Subcutaneous abdominal adipose tissue (tissue), 5 donors: ENCODE results near the gene PARS2.

Experiments used
- H3K27ac ChIP-seq: one replicate; pipeline ENCODE4 v1.7.0; 2013; ENCODE audit warnings: low read depth, mild to moderate bottlenecking, inconsistent platforms, low read length, moderate library complexity
- H3K27me3 ChIP-seq, 5 donors: one replicate each; pipeline ENCODE4 v1.7.0; 2013; ENCODE audit warnings: low read length in 5 of 5, inconsistent platforms in 1 of 5; ENCODE audit not compliant: control insufficient read depth in 5 of 5, insufficient read depth in 4 of 5
- H3K36me3 ChIP-seq, 5 donors: one replicate each; pipeline ENCODE4 v1.7.0; 2013; ENCODE audit warnings: low read length in 5 of 5; ENCODE audit not compliant: control insufficient read depth in 5 of 5, insufficient read depth in 5 of 5
- H3K4me1 ChIP-seq, 5 donors: one replicate each; pipeline ENCODE4 v1.7.0; 2013; ENCODE audit warnings: low read length in 5 of 5, mild to moderate bottlenecking in 3 of 5, moderate library complexity in 1 of 5; ENCODE audit not compliant: control insufficient read depth in 5 of 5, insufficient read depth in 5 of 5
- H3K4me3 ChIP-seq, 5 donors: one replicate each; pipeline ENCODE4 v1.7.0; 2013; ENCODE audit warnings: low read length in 5 of 5, low read depth in 1 of 5
- H3K9ac ChIP-seq, 5 donors: one replicate each; pipeline ENCODE4 v1.7.0; 2013; ENCODE audit warnings: low read length in 5 of 5, mild to moderate bottlenecking in 4 of 5, moderate library complexity in 3 of 5
- H3K9me3 ChIP-seq, 5 donors: one replicate each; pipeline ENCODE4 v1.7.0; 2013; ENCODE audit warnings: low read length in 5 of 5; ENCODE audit not compliant: control insufficient read depth in 5 of 5
- donor health status: healthy.
- donor health status: healthy.
- donor health status: healthy.
- donor health status: healthy.
- donor health status: healthy.

The PARS2 gene

DNA sequence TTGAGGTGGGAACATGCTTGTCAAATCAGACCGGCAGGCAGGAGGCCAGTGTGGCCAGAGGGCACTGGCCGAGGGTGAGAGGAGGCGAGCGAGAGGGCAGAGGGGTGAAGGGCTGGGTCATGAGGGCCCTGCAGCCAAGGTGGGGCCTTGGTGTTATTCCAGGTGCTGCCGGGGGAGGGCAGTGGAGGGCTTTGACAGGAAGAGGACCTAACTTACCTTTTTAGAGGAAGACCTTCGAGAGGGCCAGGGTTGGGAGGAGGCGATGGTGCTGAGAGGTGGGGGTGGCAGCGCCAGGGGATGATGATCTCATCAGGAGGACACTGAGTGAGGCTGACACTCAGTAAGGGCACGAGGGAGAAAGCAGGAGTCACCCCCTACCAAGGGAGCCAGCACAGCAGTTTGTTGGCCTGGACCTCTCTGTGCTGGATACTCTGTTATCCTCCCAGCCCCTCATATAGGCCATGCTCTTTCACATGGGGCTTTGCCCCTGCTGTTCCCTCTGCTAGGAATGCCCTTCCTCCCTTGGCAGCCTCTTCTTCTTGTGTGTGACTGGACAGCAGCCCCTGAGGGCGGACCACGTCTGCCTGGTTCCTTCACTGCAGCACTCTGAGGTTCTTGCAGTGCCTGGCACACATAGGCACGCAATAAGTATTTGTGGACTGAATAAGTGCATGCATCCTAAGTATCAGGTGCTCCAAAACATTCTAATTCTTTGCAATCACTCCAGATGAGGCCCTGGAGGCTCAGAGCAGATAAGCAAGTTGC is 44.3 kb upstream of the PARS2 start:
- Histone ChIP-seq H3K27me3 (peaks cover 0 to 11% (median 0%) of the 10 kb centered on the region in 5 donors), H3K4me1 (peaks cover 0 to 3% (median 0%) of the 10 kb centered on the region in 5 donors), H3K27ac (no peak overlapping the region), H3K4me3 (no peak overlapping the region), H3K36me3 (no peaks in the 10 kb centered on the region), H3K9me3 (no peaks in the 10 kb centered on the region), H3K9ac (no peak overlapping the region)

DNA sequence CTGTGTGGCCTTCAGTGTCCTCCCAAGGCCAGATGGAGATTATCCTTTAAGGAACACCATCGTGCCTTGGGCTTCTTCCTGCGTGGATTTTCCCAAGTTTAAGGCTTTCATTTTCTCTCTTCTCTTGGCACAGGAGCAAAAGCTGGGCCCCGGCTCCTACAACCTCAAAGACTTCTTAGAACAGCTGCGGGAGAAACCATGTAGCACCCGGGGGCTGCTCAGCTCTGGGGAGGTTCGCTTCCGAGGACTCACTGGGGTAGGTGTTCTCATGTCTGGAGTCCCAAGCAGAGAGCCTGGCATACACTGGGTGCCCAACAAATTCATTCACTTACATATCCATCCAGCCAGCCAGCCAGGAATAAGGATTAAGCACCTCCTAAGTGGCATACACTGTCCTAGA is 43.4 kb upstream of the PARS2 start:
- Histone ChIP-seq H3K4me3 (no peak overlapping the region), H3K9me3 (no peaks in the 10 kb centered on the region), H3K27ac (no peak overlapping the region), H3K27me3 (peaks cover 0 to 7% (median 3%) of the 10 kb centered on the region in 5 donors), H3K9ac (no peak overlapping the region), H3K4me1 (peaks cover 0 to 3% (median 0%) of the 10 kb centered on the region in 5 donors), H3K36me3 (no peaks in the 10 kb centered on the region)

DNA sequence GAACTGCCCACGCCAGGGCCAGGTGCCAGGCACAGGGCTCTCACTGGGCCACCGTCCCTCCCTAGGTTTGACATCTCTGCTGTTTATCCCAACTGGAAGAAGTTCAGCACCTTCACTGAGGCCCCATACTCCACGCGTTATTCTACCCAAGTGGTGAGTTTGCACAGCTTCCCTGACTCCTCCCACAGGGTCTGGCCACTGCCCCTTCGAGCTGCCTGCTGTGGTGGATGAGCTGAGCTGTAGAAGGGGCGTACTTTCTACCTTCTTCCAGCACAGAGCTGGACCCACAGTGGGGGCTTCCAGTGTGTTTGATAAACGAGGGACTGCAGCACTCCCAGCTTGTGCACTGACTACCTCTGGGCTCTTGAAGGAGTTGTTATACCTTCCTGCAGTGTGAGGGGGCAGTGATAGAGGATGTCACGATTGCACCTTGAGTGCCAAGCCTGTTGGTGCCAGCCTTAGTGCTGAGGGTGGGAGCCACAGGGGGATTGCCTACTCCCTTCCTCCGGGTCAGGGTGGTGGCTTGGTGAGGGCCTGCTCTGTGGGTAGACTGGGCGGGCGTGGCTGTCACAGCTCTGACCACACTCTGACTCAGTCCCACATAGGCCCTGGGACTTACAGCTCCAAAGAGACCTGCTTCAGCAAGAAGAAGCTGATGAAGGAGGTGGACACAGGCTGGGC is 42.7 kb upstream of the PARS2 start:
- H3K4me1 ChIP-seq, result peaks cover 0 to 3% (median 0%) of the 10 kb centered on the region in 5 donors
- H3K9ac ChIP-seq, result no peak overlapping the region
- H3K36me3 ChIP-seq, result no peaks in the 10 kb centered on the region
- no peaks in the 10 kb centered on the region for H3K9me3 ChIP-seq
- H3K27me3 ChIP-seq, result peaks cover 0 to 8% (median 3%) of the 10 kb centered on the region in 5 donors
- no peak overlapping the region for H3K4me3 ChIP-seq
- H3K27ac ChIP-seq, result no peak overlapping the region

DNA sequence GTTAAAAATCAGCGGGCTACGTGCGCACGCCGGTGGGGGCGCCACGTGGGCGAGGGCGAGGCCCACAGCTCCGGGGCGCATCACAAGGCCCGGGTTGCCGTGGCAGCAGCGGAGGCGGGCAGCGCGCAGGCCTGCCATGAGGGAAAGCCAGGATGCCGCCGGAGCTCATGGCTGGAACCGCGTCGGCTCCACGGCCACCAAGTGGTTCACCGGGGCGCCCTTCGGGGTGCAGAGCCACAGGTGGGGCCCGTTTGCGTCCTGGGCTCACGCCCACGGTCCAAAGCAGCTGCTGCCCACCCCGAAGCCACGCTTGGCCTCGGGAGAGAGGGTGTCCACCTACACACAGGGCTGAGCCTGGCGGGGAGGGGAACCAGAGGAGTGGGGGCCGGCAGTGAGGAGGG is 41.7 kb upstream of the PARS2 start:
- Histone ChIP-seq H3K9ac (no peak overlapping the region), H3K27me3 (peaks cover 10 to 18% (median 14%) of the 10 kb centered on the region in 5 donors), H3K27ac (no peak overlapping the region), H3K9me3 (no peaks in the 10 kb centered on the region), H3K36me3 (no peaks in the 10 kb centered on the region), H3K4me3 (no peak overlapping the region), H3K4me1 (peaks cover 0 to 8% (median 7%) of the 10 kb centered on the region in 5 donors)

DNA sequence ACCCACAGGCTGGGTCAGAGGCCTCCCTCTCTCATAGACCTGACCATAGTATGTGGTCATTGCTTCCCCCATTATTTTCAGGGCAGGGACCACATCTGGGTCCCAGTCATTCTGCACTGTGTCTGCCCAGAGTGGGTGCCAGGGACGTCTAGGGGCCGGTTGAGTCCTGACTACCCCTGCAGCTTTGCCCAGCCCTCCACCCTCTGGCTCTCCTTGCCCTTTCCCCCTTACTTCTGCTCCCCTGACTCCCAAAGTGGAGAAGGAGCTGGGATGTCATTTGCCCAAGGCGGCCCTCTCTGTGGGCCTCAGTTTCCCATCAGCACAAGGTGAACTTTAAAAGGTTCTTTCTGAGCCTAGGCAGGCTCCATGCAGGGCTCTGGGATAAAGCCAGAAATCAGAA is 41.1 kb upstream of the PARS2 start:
- no peak overlapping the region for H3K4me3 ChIP-seq
- H3K36me3 ChIP-seq, result no peaks in the 10 kb centered on the region
- H3K9me3 ChIP-seq, result no peaks in the 10 kb centered on the region
- H3K4me1 ChIP-seq, result peaks cover 0 to 12% (median 12%) of the 10 kb centered on the region in 5 donors
- H3K27me3 ChIP-seq, result peaks cover 15 to 22% (median 19%) of the 10 kb centered on the region in 5 donors
- no peak overlapping the region for H3K27ac ChIP-seq
- no peak overlapping the region for H3K9ac ChIP-seq

DNA sequence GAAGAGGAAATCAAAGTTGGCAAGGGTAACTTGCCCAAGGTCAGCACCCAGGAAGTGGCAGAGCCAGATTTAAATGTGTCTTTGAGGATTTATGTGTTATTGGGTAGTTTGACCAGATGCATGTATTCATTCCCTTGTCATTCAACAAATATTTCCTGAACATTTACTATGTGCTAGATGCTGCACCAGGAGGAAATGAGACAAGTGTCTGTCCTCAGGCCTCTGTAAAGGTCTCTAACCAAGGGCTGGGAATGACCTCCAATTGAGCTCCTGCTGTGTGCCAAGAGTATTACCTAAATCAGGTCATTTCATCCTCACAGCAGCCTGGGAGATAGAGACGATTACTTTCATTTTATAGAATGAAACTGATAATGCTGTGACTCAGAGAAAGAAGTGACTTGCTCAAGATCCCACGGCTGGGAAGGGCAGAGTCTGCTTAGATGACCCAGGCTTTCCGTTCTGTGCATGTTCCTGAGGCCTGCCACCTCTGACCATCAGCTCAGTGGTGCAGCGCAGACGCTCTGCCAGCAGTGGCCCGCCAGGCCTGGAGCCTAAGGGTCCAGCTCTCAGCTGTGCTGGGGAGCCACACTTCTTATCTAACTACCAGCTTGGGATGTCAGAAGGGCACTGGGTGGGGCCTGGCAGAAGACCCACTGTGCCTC is 40.3 kb upstream of the PARS2 start:
- no peak overlapping the region for H3K27ac ChIP-seq
- H3K4me1 ChIP-seq, result peaks cover 0 to 14% (median 12%) of the 10 kb centered on the region in 5 donors
- no peaks in the 10 kb centered on the region for H3K36me3 ChIP-seq
- peaks cover 18 to 26% (median 24%) of the 10 kb centered on the region in 5 donors for H3K27me3 ChIP-seq
- H3K9ac ChIP-seq, result no peak overlapping the region
- H3K9me3 ChIP-seq, result no peaks in the 10 kb centered on the region
- H3K4me3 ChIP-seq, result no peak overlapping the region

DNA sequence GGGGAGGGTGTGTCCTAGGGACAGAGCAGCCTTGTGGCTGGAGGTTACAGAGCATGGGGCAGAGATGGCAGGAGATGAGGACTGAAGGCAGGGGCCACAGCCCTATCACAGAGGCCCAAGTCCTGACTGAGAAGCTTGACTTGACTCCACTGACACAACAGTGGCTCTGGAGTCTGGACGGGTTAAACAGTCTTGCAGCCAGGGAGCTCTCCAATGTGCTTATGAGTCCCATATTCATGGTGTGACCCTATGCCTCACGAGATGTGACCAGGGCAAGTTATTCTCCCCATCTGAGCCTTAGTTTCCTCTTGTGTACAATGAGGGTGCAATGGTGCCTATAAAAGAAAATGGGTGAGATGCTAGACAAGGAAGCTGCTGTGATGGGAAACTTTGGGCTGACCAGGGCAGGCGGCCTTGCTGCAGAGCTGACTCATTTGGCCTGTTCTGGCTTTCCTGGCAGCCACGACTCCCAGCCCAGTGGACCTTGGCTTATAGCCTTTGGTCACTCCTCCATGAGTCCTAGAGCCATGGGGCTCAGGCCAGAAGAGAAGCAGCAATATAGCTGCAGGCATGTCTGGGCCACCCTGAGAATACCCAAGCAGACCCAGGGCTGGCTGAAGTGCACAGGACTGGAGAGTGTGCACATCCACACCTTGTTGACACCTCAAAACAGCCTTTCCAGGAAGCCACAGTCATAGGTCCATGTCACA is 39.6 kb upstream of the PARS2 start:
- Histone ChIP-seq H3K4me1 (peaks cover 0 to 14% (median 12%) of the 10 kb centered on the region in 5 donors), H3K9ac (no peak overlapping the region), H3K9me3 (no peaks in the 10 kb centered on the region), H3K4me3 (no peak overlapping the region), H3K27ac (no peak overlapping the region), H3K27me3 (peaks cover 18 to 30% (median 26%) of the 10 kb centered on the region in 5 donors), H3K36me3 (no peaks in the 10 kb centered on the region)

DNA sequence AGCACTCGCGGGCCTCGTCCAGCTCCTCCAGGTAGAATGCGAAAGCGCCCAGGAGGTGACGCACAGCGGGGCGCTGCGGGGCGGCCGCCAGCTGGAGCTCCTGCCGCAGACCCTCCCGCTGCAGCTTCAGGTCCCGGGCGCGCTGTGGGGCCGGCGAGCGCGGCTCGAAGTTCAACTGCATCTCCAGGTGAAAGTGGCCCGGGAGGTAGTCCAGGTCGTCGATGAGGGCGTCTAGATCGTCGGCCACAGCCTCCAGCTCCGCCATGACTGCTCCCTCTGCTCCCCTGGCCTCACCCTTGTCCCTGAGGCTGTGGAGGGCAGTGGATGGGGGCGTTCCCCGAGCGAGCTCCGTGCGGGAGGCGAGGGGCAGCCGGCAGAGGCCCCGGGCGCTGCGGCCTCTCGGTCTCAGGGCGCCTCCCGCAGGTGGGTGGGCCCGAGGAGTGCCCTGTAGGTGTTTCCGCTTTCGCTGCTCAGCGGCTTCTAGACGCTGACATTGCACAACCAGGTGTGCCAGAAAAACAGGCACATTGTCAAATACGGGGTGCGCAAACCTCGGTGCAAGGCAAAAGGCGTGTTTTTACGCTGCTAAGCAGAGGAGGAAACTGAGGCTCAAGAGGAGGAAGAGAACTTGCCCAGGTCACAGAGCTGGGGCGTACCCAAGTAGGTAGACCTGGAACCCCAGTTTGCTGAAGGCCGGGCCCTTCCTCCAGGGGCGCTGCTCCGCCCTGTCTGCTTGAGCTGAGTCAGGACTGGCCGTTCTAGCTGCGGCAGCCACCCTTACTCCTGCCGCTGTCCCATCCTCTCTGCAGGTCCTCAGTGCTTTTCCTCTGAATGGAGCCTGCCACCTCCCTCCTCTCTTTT is 36.8 kb upstream of the PARS2 start, which contains the start of gene TTC22:
TSS of gene TTC22 (minus strand) at position 425 of the 861 bp plus-strand sequence. CDS start at position 265, 160 bp downstream.
- H3K9me3 ChIP-seq, result no peaks in the 10 kb centered on the region
- H3K4me3 ChIP-seq, result peak within 1 kb of the TSS; percentile 17 to 54 (median 38)
- no peak within 1 kb of the TSS for H3K27ac ChIP-seq
- H3K9ac ChIP-seq, result no peak within 1 kb of the TSS
- peaks cover 18 to 33% (median 24%) of the 10 kb centered on the region in 5 donors for H3K27me3 ChIP-seq
- H3K4me1 ChIP-seq, result peaks cover 0 to 14% (median 12%) of the 10 kb centered on the region in 5 donors
- H3K36me3 ChIP-seq, result no peaks in the 10 kb centered on the region
